DND-41 (cell line): ENCODE data around the gene PRRC2A.

Experiments used
- ATAC-seq: fragments of 200-7000 bp; cut with Tn5 transposase; 3 replicates; pipeline ENCODE4 v1.9.1; 2021; ENCODE audit warnings: low read depth; ENCODE audit not compliant: insufficient read depth
- DNase-seq: peaks from one replicate; pipeline ENCODE4 v3.0.0-alpha.2; 2020
- H2AFZ ChIP-seq: 2 replicates; pipeline ENCODE4 v1.6.0; 2012; ENCODE audit warnings: low read depth, low read length
- H3K27ac ChIP-seq: 2 replicates; pipeline ENCODE4 v1.5.1; 2012; ENCODE audit warnings: low read length, inconsistent platforms
- H3K27me3 ChIP-seq: fragments of 200-600 bp; sonication (generic); 2 replicates; pipeline ENCODE4 v1.6.0; 2012; ENCODE audit warnings: low read length, mild to moderate bottlenecking, inconsistent platforms; ENCODE audit not compliant: insufficient read depth, poor library complexity
- H3K36me3 ChIP-seq: 2 replicates; pipeline ENCODE4 v1.5.1; 2012; ENCODE audit warnings: low read length, inconsistent platforms; ENCODE audit not compliant: insufficient read depth
- H3K4me1 ChIP-seq: 2 replicates; pipeline ENCODE4 v1.5.1; 2012; ENCODE audit warnings: mild to moderate bottlenecking, low read length; ENCODE audit not compliant: insufficient read depth
- H3K4me2 ChIP-seq: 2 replicates; pipeline ENCODE4 v1.6.0; 2012; ENCODE audit warnings: mild to moderate bottlenecking, moderate library complexity, low read length, inconsistent platforms; ENCODE audit not compliant: insufficient read depth
- H3K4me3 ChIP-seq, 2 experiments: fragments of 200-600 bp in 1 of 2; shearing (Covaris generic) in 1 of 2; 2 replicates each; pipeline ENCODE4 v1.5.1; 2012 to 2016; ENCODE audit warnings: inconsistent platforms in 2 of 2, low read length in 2 of 2, mild to moderate bottlenecking in 2 of 2, low read depth in 1 of 2, moderate library complexity in 1 of 2
- H3K79me2 ChIP-seq: 2 replicates; pipeline ENCODE4 v1.6.0; 2012; ENCODE audit warnings: low read length, inconsistent platforms; ENCODE audit not compliant: insufficient read depth
- H3K9ac ChIP-seq: 2 replicates; pipeline ENCODE4 v1.6.0; 2012; ENCODE audit warnings: low read depth, mild to moderate bottlenecking, inconsistent platforms, low read length, moderate library complexity
- H3K9me3 ChIP-seq: 2 replicates; pipeline ENCODE4 v1.5.1; 2012; ENCODE audit warnings: low read length, moderate library complexity, mild to moderate bottlenecking, inconsistent platforms; ENCODE audit not compliant: insufficient read depth, severe bottlenecking
- H4K20me1 ChIP-seq: 2 replicates; pipeline ENCODE4 v1.6.0; 2012; ENCODE audit warnings: low read length; ENCODE audit not compliant: insufficient read depth
- CTCF ChIP-seq: IDR thresholded peaks from 2 replicates; pipeline ENCODE4 v1.5.1; 2012; ENCODE audit warnings: borderline replicate concordance, low read length, moderate library complexity, mild to moderate bottlenecking; ENCODE audit not compliant: poor library complexity, severe bottlenecking; ENCODE audit errors: extremely low read depth
- EZH2 ChIP-seq: IDR thresholded peaks from 3 replicates; pipeline ENCODE4 v1.6.1; 2012; ENCODE audit warnings: borderline replicate concordance, low read depth, mild to moderate bottlenecking, moderate library complexity, low read length, inconsistent platforms; ENCODE audit not compliant: severe bottlenecking

PRRC2A gene

GRCh38 chr6:31662124-31662723, 41.7 kb downstream of the PRRC2A start:
- Histone ChIP-seq H3K36me3 (peaks cover 66% of the 10 kb centered on the region), H3K4me3 (peak overlapping the region in 1 of 2 experiments; percentile 7; a peak in 1 of 4 replicates), H2AFZ (no peak overlapping the region), H3K79me2 (peaks cover 93% of the 10 kb centered on the region), H4K20me1 (peaks cover 13% of the 10 kb centered on the region), H3K27me3 (no peaks in the 10 kb centered on the region), H3K9me3 (no peaks in the 10 kb centered on the region), H3K27ac (0 out of 2 replicates have a peak overlapping the region, but pooled peaks have one; percentile 9), H3K4me1 (peaks cover 77% of the 10 kb centered on the region), H3K4me2 (peak overlapping the region; percentile 96), H3K9ac (peak overlapping the region; percentile 29)
- no peak for ATAC-seq
- no peak for DNase-seq
- no peak for TF ChIP-seq CTCF
- TF ChIP-seq EZH2, result no peak

DNA sequence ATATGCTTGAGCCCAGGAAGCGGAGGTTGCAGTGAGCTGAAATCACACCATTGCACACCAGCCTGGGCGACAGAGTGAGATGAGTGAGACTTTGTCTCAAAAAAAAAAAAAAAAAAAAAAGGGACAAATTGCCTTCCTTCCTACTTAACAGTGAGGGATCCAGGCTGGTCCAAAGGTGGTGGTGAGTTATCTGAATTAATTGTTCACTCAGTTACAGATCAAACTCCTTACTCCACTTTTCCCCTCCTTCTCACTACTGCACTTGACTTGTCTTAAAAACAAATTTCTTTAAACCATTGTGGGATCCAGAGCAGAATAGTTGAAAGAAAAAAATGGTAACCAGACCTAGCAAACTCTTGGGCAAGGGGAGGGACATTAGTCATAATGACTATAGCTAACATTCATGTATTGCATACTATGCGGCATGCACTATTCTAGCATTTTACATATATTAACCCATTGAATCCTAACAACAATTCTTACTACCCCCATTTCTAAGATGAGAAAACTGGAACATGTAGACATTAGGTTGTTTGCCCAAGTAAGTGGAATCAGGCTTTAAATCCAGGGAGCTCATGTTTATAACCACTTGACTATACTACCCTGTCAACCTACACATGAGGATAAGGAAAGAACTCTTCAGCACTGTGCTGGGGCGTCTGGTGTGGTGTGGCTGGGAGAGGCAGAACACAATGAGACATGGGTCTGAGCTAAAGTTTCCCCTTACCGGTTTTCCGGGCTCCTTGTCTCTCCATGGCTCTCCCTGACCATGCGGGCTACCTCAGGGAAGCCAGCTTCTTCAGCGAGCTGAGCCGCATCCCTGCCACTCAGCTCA, 42.8 kb downstream of the PRRC2A start:
- DNase-seq (no peak), ATAC-seq (no peak)
- Histone ChIP-seq H3K4me1 (peaks cover 77% of the 10 kb centered on the region), H3K36me3 (peaks cover 67% of the 10 kb centered on the region), H3K27me3 (no peaks in the 10 kb centered on the region), H2AFZ (no peak overlapping the region), H3K27ac (peak overlapping the region; percentile 96), H3K9ac (peak overlapping the region; percentile 85), H4K20me1 (peaks cover 18% of the 10 kb centered on the region), H3K79me2 (peaks cover 93% of the 10 kb centered on the region), H3K4me2 (peak overlapping the region; percentile 92), H3K9me3 (no peaks in the 10 kb centered on the region), H3K4me3 (peak overlapping the region; percentile 64 to 88; a peak in 3 of 4 replicates)
- TF ChIP-seq CTCF (no peak), EZH2 (no peak)

DNA sequence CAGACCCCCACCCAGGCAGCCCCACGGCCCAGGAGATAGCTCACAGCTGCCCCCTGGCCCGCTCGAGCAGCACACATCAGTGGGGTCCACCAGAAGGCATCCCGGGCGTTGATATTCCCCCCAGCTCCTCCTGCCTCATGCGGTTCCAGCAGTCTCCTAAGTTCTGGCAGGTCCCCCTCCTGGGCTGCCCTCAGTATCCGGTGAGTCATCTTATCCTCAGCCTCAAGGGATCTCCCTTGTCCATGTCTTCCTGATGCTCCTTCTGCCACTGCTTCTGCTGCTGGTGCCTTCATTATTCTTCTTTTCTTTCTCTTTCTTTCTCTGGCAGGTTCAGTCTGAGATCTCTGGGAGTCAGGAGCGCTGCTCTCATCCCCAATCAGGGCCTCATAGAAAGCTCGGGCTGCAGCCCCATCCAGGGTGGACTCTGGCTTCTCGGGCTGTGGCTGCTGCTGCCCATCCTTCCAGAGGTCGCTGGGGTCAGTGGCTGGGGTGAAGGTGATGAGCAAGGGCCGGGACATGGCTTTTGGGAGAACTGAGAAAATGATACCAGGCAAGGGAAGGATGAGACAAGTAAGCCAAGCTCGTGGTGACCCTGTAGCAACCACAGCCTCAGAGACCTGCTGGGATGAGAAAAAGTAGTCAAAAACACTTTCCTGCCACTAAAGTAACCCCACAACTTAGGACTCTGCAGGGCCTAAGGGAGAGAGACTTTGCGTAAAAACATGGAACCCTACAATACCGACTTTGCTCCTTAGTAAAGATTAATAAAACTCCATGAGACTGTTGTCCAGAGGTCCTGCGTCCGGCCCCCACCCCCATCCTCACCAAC, 43.7 kb downstream of the PRRC2A start:
- peak overlapping the region; percentile 85 for H3K9ac ChIP-seq
- peaks cover 20% of the 10 kb centered on the region for H4K20me1 ChIP-seq
- TF ChIP-seq CTCF, result peak; percentile 8
- TF ChIP-seq EZH2, result no peak
- DNase-seq (peak; percentile 60), ATAC-seq (no peak)
- peak overlapping the region; percentile 92 for H3K4me2 ChIP-seq
- H3K27ac ChIP-seq, result peak overlapping the region; percentile 96
- peaks cover 68% of the 10 kb centered on the region for H3K36me3 ChIP-seq
- no peaks in the 10 kb centered on the region for H3K27me3 ChIP-seq
- peak overlapping the region; percentile 65 for H2AFZ ChIP-seq
- H3K4me1 ChIP-seq, result peaks cover 73% of the 10 kb centered on the region
- peak overlapping the region; percentile 64 to 88 for H3K4me3 ChIP-seq
- peaks cover 94% of the 10 kb centered on the region for H3K79me2 ChIP-seq
- H3K9me3 ChIP-seq, result no peaks in the 10 kb centered on the region
